ENCODE data around the gene TNFRSF14. TPM values are rescaled to one million over a fixed set of nuclear protein-coding genes. Genes with fewer than 3 reads are reported as not detected.

Gene TNFRSF14
- total and polyA plus RNA-seq, 9 of the 15 experiments (the other 6 are each of a cell fraction or from before 2014, with no cell fraction given) = 0.11 to 2.3 (median 0.68) TPM; not detected in 2

GRCh38 chr1:2612591-2613365 is 56.6 kb downstream of the TNFRSF14 start:
- no peaks in the 10 kb centered on the region; the same call in 1 of the 2 replicates for H3K9me3 ChIP-seq (replicated peaks; ENCODE audit: control insufficient read depth, insufficient read depth, low read depth, low read length)
- WGBS (ENCODE audit: insufficient coverage, low coverage, missing lambda C conversion rate) = 0% methylated on average over 11 of the region's 11 CpGs
- H3K27ac ChIP-seq (ENCODE audit: extremely low read depth, low read depth, low read length) = no peak overlapping the region
- no peak overlapping the region for H2AFZ ChIP-seq (ENCODE audit: low read depth, low read length)
- H3K4me1 ChIP-seq (replicated peaks in 1 of 2; ENCODE audit: control insufficient read depth in 2 of 2, insufficient read depth in 2 of 2, low read length in 2 of 2) = peaks cover 0 to 32% of the 10 kb centered on the region in 2 experiments; a peak in 2 of 5 replicates
- ChIA-PET POLR2A (interaction anchor here (1.8 kb wide), 1 partner anchor 27 kb away, joined by 5 read pairs; no protein-coding TSS in a partner anchor), CTCF (ENCODE audit: low intra/inter-chr PET ratio) (no interaction called here)
- ATAC-seq = no peak
- H3K79me2 ChIP-seq (ENCODE audit: control insufficient read depth, insufficient read depth, low read length) = no peaks in the 10 kb centered on the region
- intact Hi-C loops (cut with micrococcal nuclease) = no loop called here
- no peaks in the 10 kb centered on the region; the same call in 1 of the 2 replicates for H4K20me1 ChIP-seq (replicated peaks; ENCODE audit: control insufficient read depth, insufficient read depth, low read length)
- H3K9ac ChIP-seq (ENCODE audit: insufficient read depth in 1 of 2, low read depth in 2 of 2, low read length in 2 of 2) = no peak overlapping the region; a peak in 1 of 4 replicates
- no peak for DNase-seq (ENCODE audit: extremely low read depth in 1 of 4, low spot score in 3 of 4)
- H3K9me1 ChIP-seq (ENCODE audit: control insufficient read depth, insufficient read depth, low read length) = no peaks in the 10 kb centered on the region
- no peak overlapping the region for H3K4me3 ChIP-seq
- no peaks in the 10 kb centered on the region for H3K36me3 ChIP-seq (ENCODE audit: control insufficient read depth, insufficient read depth, low read length)
- BruUV-seq (replicated peaks) = no TSS peak
- H3K27me3 ChIP-seq (ENCODE audit: control insufficient read depth in 2 of 2, insufficient read depth in 2 of 2, low read length in 2 of 2) = peaks cover 8 to 29% of the 10 kb centered on the region in 2 experiments
- no peak for FAIRE-seq
- H3K4me2 ChIP-seq (ENCODE audit: insufficient read depth, low read length) = no peak overlapping the region
- in situ Hi-C loops (cut with MboI) = no loop called here
- TF ChIP-seq POLR3A (IDR thresholded peaks at IDR 0.05; ENCODE audit: borderline replicate concordance, extremely low read depth, insufficient read depth, insufficient read length) = no peak
- no peak for TF ChIP-seq SAFB2 (IDR thresholded peaks at IDR 0.05; ENCODE audit: borderline replicate concordance, low read depth, low read length, severe bottlenecking)
- no peak for TF ChIP-seq NUFIP1 (IDR thresholded peaks at IDR 0.05; ENCODE audit: partially characterized antibody)
- no peak for TF ChIP-seq RFX7 (CRISPR knock-in tag; IDR thresholded peaks at IDR 0.05)
- TF ChIP-seq NR2C1 (IDR thresholded peaks at IDR 0.05) = no peak
- no peak for TF ChIP-seq NR2C1 (tag; IDR thresholded peaks at IDR 0.05)
- TF ChIP-seq SLC30A9 (CRISPR knock-in tag; IDR thresholded peaks at IDR 0.05) = no peak
- TF ChIP-seq THAP7 (CRISPR knock-in tag; IDR thresholded peaks at IDR 0.05) = no peak
- no peak for TF ChIP-seq HMBOX1 (IDR thresholded peaks at IDR 0.05)
- no peak for TF ChIP-seq RCOR1 (IDR thresholded peaks at IDR 0.05; ENCODE audit: borderline replicate concordance in 1 of 2, low read depth in 2 of 2, low read length in 2 of 2)
- no peak for TF ChIP-seq SAP30 (IDR thresholded peaks at IDR 0.05; ENCODE audit: borderline replicate concordance, insufficient read depth, low read depth, low read length, poor library complexity, severe bottlenecking)
- no peak for TF ChIP-seq MCM3 (IDR thresholded peaks at IDR 0.05)
- TF ChIP-seq ZNF695 (CRISPR knock-in tag; IDR thresholded peaks at IDR 0.05) = no peak
- TF ChIP-seq ETV5 (CRISPR knock-in tag; IDR thresholded peaks at IDR 0.05; ENCODE audit: low read depth) = no peak
- no peak for TF ChIP-seq FOXO4 (CRISPR knock-in tag; IDR thresholded peaks at IDR 0.05)
- no peak for TF ChIP-seq ZNF253 (CRISPR knock-in tag; conservative IDR thresholded peaks at IDR 0.05)
